DMS53 treated with DMSO at 0.1 percent for 48 hours (cell line): ENCODE data around the gene CRYZL1.
"Not testable (repeated sequence)": the region's sequence is repeated elsewhere in the genome, so short reads cannot be mapped to it uniquely, and the experiment has no call there.

ENCODE experiments used
- DNase-seq: peaks from one replicate; lab custom pipeline; 2025; ENCODE audit not compliant: unreplicated experiment; lab: John Stamatoyannopoulos, UW

Gene CRYZL1

DNA sequence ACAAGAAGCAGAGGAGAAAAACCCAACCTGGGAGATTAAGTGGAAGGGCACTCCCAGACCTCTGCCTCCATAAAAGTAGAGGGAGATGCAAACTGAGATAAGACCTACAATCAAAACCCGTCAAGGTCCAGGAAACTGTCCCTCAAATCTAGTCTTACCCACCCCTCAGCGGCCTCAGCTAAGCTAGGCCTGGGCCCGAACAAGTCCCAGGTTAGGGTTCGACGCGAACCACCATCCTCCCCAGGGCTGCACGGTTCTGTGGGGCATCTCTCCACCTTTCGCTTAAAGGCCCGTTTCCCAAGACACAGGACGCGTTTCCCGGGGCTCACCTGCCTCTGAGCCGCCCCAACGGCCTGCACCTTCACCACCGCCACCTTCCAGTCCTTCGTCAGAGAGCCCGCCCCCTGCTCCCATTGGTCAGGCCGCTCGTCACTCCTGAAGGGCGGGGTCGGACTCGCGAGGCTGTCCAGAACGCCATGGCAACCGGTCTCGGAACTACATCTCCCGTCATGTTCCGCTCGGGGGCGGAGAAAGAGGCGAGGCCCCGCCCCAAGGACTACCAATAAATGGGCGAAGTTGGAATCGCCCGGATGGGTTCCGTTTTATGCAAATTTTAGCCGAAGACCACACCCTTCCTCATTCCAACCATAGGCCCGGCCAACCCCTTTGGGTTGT is at the start of gene CRYZL1:
Gene CRYZL1 (minus strand): TSS at position 390 of the 675 bp plus-strand sequence. CDS start 10,190 bp downstream, outside the sequence.
- peak; percentile 95 for DNase-seq

GRCh38 chr21:33690874-33691273 is 49.3 kb upstream of the CRYZL1 start:
- no peak for DNase-seq

DNA sequence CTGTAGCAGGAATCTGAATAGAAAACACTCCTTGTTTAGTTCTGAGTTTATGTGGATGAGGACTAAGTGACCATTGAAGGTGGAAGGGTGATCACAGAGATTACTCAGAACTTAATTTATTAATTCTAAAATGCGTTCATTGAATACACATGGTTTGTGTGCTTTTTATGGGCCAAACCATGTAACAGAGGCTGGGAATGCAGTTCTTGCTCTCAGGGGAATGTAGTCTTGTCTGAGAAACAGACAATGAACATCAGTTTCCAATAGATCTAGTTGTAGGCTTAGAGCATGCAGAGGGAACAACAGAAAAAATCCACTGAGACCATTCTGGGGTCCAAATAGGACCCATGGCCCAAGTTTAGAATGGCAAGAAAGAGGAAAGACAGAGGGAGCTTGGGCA is 46.8 kb upstream of the CRYZL1 start:
- DNase-seq, result no peak

DNA sequence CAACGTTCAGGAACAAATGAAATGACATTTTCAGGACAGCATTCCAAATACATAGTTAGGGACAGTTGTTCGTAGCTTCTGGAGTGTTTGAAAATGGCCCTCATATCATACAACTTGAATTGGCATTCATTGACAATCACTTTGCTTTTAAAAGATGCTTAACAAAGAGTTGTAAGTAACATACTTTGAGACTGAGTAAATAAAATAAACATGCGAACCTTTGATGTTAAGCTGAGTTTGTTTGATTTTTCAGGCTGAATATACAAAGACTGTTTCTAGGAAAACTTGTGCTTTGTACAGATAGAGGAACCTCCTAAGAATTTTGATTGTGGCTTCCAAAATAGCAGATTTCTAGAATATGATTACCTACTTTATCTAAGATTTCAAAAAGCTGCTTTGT is 46.1 kb upstream of the CRYZL1 start:
- peak; percentile 14 for DNase-seq

DNA sequence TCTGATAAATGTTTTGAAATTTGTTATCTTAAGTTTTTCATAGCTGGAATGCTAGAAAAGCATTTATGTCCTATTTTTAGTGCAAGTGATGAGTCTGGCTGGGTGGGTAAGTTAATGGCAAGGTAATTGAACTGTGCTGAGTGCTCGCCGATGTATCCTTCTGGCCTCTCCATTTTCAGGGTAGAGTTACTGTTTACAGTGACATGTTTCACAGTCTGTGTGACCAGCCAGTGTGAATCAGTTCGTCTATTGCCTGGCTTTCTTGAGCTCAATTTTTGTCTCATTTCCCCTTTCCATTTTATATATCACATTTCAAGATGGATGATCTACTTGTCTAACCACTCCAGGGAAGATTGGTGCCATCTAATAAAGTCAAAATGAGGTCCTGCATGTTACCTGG is 44.8 kb upstream of the CRYZL1 start:
- DNase-seq, result no peak

DNA sequence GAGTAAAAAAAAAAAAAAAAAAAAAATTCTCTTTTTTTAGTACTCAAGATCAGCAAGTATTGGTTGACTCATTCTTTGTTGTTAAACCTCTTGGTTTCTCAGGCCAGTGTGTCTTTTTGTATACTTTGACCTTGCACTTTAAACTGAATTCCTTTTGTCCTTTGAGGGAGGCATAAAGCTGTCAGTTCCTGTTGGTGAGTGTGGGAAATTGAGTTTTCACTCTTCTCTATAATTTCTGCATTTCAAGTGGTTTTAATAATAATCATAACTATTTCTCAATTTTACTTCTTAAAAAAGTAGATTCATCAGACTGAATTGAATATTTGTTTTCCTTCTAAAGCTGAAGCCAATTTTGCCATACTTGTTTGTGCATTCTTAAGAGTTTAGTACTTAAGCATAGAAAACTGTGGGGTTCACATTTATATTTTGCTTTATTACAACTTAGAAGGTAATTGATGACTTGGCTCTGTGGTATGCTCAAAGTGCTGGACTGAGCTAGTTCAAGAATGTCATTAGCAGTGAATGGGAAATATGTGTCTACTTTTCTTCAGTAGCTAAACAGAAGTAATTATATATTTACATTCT is 44.2 kb upstream of the CRYZL1 start:
- no peak for DNase-seq

GRCh38 chr21:33684923-33685560 is 43.5 kb upstream of the CRYZL1 start:
- no peak for DNase-seq

GRCh38 chr21:33684068-33684467 is 42.5 kb upstream of the CRYZL1 start:
- DNase-seq, result no peak

GRCh38 chr21:33682992-33683627 is 41.6 kb upstream of the CRYZL1 start:
- no peak for DNase-seq

GRCh38 chr21:33680870-33681269 is 39.3 kb upstream of the CRYZL1 start:
- DNase-seq, result no peak

DNA sequence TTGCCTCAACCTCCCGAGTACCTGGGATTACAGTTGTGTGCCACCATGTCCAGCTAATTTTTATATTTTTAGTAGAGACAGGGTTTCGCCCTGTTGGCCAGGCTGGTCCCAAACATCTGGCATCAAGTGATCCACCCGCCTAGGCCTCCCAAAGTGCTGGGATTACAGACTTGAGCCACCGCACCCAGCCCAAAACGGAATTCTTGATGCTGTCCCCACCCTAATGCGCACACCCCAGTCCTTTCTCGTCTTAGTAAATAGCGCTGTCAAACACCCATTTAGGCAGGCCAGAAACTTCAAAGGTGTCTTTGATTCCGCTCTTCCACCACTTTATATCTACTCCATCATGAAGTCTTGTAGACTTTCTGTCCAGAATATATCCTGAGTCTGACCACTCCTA is 35.9 kb upstream of the CRYZL1 start:
- DNase-seq, result no peak

- not testable (repeated sequence) for DNase-seq
Observed at GRCh38 chr21:33676666-33677065, 35.1 kb upstream of the CRYZL1 start.

DNA sequence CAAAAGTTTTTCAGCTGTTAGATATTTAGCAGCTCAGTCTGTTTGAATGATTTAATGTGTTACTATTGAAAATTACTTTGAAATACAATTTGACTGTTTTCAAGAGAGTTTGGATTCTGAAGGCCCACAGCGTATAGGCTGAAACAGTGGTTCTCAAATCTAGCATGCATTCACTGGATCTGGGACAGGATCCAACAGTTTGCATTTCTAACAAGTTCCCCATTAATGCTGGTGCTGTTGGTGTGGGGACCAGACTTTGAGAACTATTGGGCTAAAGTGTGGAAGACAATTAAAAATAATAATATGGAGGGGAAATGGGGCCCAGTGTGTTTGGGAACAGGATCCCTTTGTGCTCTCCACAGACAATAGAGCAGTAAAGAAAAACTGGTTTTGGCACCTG is 32.7 kb upstream of the CRYZL1 start:
- DNase-seq, result no peak

DNA sequence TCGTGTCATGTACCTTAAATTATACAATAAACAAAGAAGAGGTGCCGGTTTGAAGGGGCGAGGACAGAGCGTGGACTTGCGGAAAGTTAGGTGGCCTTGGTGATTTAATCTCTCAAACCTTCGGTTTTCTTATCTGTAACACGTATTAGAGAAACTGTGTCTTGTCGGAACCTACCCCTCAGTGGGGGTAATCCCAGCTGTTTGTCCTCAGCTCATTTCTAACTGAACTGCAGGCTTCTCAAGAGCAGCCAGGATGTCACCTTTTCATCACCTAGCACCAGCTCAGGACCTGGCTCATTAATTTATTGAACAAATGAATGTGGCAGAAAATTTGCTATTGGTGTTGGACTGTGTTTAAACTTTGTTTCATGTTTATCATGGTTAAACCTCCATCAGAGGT is 31.9 kb upstream of the CRYZL1 start:
- no peak for DNase-seq

- no peak for DNase-seq
Observed at GRCh38 chr21:33670076-33670978, 28.8 kb upstream of the CRYZL1 start.

DNA sequence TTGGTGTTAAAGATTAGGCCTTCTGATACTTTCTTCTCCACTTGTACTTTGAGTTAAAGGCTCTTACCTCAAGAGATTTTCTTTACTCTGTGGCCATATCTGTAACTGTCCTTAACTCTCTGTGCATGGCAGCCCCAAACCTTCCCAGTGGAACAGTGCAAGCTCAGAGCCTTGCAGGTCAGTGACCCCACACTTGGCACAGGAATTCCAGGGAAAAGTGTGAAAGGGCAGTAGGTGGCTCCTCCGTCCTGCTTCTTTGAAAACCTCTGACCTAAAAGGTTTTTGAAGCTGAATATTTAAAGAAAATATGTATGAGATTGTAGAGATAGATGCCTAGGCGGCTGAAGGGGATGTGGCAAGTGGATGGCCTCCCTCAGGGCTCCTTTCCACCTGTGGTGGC is 27.1 kb upstream of the CRYZL1 start:
- DNase-seq, result no peak

DNA sequence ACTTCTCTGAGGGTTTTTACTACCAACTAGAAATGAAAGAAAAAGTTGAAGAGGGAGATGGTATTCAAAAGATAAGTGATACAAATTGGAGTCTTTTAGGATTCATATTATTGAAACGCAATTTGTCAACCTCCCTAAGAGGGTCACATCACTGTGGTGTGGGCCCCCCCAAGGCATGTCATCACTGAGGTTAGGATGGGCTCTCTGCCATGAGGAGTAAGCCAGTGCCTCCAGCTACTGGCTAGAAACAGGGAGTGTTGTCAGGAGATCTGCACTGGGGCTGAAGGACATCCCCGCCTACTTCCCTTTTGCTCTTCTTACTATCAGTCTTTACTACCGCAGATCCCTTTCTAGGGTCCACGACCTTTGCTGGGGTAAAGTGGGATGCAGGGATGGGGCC is 26.6 kb upstream of the CRYZL1 start:
- no peak for DNase-seq

- DNase-seq, result no peak
Observed at GRCh38 chr21:33667636-33668035, 26.1 kb upstream of the CRYZL1 start.

DNA sequence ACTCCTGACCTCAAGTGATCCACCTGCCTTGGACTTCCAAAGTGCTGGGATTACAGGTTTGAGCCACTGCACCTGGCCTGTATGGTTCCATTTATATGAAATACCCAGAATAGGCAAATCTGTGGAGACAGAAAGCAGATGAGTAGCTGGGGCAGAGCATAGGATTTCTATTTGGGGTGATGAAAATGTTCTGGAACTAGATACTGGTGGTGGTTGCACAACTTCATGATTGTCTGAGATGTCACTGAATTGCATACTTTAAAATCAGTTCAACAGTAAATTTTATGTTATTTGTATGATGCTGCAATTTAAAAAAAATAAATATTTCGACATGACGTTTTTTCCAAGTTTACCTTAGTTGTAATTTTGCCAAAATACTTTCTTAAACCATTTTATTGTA is 24.6 kb upstream of the CRYZL1 start:
- no peak for DNase-seq

DNA sequence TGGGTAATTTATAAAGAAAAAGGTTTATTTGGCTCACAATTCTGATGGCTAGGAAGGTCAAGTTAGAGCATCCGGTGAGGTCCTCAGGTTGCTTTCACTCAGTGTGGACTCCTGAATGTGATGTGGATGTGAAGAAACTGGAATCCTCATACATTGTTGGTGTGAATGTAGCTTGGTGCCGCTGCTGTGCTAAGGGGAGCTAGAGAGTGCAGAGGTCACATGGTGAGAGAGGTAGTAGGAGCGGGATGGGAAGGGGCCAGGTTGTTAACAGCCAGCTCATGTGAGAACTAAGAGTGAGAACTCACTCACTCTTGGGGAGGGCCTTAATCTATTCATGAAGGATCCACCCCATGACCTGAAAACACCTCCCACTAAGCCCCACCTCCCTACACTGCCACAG is 22.6 kb upstream of the CRYZL1 start:
- no peak for DNase-seq

- no peak for DNase-seq
Observed at GRCh38 chr21:33663241-33663640, 21.7 kb upstream of the CRYZL1 start.
